Measurements from ENCODE around the gene STK33. TPM values are rescaled to one million over a fixed set of nuclear protein-coding genes. Genes with fewer than 3 reads are reported as not detected.

The STK33 gene
- total RNA-seq, 2 donors from 2014 or later: 2.9 to 14.6 TPM

- no peaks in the 10 kb centered on the region for H3K4me1 ChIP-seq (replicated peaks)
- H3K36me3 ChIP-seq: no peaks in the 10 kb centered on the region
- TF ChIP-seq CTCF (IDR thresholded peaks at IDR 0.05) (peak in 1 of 4 experiments; percentile 60), POLR2AphosphoS5 (IDR thresholded peaks at IDR 0.05) (no peak), POLR2A (IDR thresholded peaks at IDR 0.05) (no peak)
- intact Hi-C loops (cut with DNase I): no loop called here
- peak; percentile 41 for DNase-seq (ENCODE audit: low spot score)
- no peaks in the 10 kb centered on the region for H3K27me3 ChIP-seq (replicated peaks; ENCODE audit: insufficient read depth)
- H3K27ac ChIP-seq: peak overlapping the region in 1 of 2 donors; percentile 34
- 71% methylated on average over 19 of the region's 19 CpGs for WGBS
- no peaks in the 10 kb centered on the region for H3K9me3 ChIP-seq
- no peak overlapping the region for H3K4me3 ChIP-seq
Observed at GRCh38 chr11:8384199-8384821, 209.7 kb downstream of the STK33 start.

DNA sequence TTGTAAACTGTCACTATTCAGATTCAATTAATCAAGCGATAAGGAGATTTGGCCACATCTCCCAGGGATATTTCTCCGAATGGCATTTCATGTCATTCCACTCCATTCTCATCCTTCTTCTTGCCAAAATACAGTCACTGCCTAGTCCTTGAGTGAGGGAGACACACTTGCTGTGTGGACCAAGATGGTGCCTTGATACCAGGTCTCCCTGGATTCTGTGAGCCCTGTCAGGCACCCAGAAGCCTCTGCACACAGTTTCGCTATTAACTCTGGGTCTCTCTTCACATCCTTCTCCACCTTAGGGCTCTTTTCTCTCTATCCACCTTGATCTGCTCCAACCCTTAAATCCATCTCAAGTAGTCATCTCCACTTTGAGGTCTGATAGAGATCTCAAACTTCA, 210.4 kb downstream of the STK33 start:
- 94% methylated on average over 3 of the region's 3 CpGs for WGBS
- no peaks in the 10 kb centered on the region for H3K4me1 ChIP-seq (replicated peaks)
- H3K4me3 ChIP-seq: no peak overlapping the region
- TF ChIP-seq CTCF (IDR thresholded peaks at IDR 0.05) (no peak), POLR2A (IDR thresholded peaks at IDR 0.05) (no peak), POLR2AphosphoS5 (IDR thresholded peaks at IDR 0.05) (no peak)
- no peak overlapping the region for H3K27ac ChIP-seq
- intact Hi-C loops (cut with DNase I): no loop called here
- no peaks in the 10 kb centered on the region for H3K27me3 ChIP-seq (replicated peaks; ENCODE audit: insufficient read depth)
- no peaks in the 10 kb centered on the region for H3K36me3 ChIP-seq
- DNase-seq (ENCODE audit: low spot score): no peak
- H3K9me3 ChIP-seq: no peaks in the 10 kb centered on the region

- no peaks in the 10 kb centered on the region for H3K27me3 ChIP-seq (replicated peaks; ENCODE audit: insufficient read depth)
- no peak overlapping the region for H3K27ac ChIP-seq
- TF ChIP-seq POLR2AphosphoS5 (IDR thresholded peaks at IDR 0.05) (no peak), CTCF (IDR thresholded peaks at IDR 0.05) (no peak), POLR2A (IDR thresholded peaks at IDR 0.05) (no peak)
- intact Hi-C loops (cut with DNase I): no loop called here
- H3K4me1 ChIP-seq (replicated peaks): no peaks in the 10 kb centered on the region
- no peak for DNase-seq (ENCODE audit: low spot score)
- H3K4me3 ChIP-seq: no peak overlapping the region
- 86% methylated on average over 1 of the region's 1 CpG for WGBS
- no peaks in the 10 kb centered on the region for H3K9me3 ChIP-seq
- no peaks in the 10 kb centered on the region for H3K36me3 ChIP-seq
Observed at GRCh38 chr11:8383227-8383626, 210.8 kb downstream of the STK33 start.

- TF ChIP-seq POLR2AphosphoS5 (IDR thresholded peaks at IDR 0.05): no peak
- TF ChIP-seq POLR2A (IDR thresholded peaks at IDR 0.05): no peak
- TF ChIP-seq CTCF (IDR thresholded peaks at IDR 0.05): no peak
- intact Hi-C loops (cut with DNase I): no loop called here
- DNase-seq (ENCODE audit: low spot score): no peak
Observed at GRCh38 chr11:8382436-8383053, 211.5 kb downstream of the STK33 start.

GRCh38 chr11:8381871-8382396, 212.1 kb downstream of the STK33 start:
- Histone ChIP-seq H3K36me3 (no peaks in the 10 kb centered on the region), H3K4me3 (no peak overlapping the region), H3K9me3 (no peaks in the 10 kb centered on the region), H3K4me1 (replicated peaks) (no peaks in the 10 kb centered on the region), H3K27ac (no peak overlapping the region), H3K27me3 (replicated peaks; ENCODE audit: insufficient read depth) (no peaks in the 10 kb centered on the region)
- WGBS: 87% methylated on average over 13 of the region's 13 CpGs
- TF ChIP-seq POLR2AphosphoS5 (IDR thresholded peaks at IDR 0.05) (no peak), POLR2A (IDR thresholded peaks at IDR 0.05) (no peak), CTCF (IDR thresholded peaks at IDR 0.05) (no peak)
- DNase-seq (ENCODE audit: low spot score): no peak
- intact Hi-C loops (cut with DNase I): no loop called here

More at GRCh38 chr11:8382436-8383053, 211.5 kb downstream of the STK33 start:
- no peaks in the 10 kb centered on the region for H3K4me1 ChIP-seq (replicated peaks)
- no peak overlapping the region for H3K4me3 ChIP-seq
- WGBS: 88% methylated on average over 9 of the region's 9 CpGs
- no peak overlapping the region for H3K27ac ChIP-seq
- no peaks in the 10 kb centered on the region for H3K36me3 ChIP-seq
- H3K27me3 ChIP-seq (replicated peaks; ENCODE audit: insufficient read depth): no peaks in the 10 kb centered on the region
- no peaks in the 10 kb centered on the region for H3K9me3 ChIP-seq

All from prostate gland (tissue), 2 donors.